ENCODE data around the gene FAM50B.
"Not testable (repeated sequence)": the region's sequence is repeated elsewhere in the genome, so short reads cannot be mapped to it uniquely, and the experiment has no call there.

Gene FAM50B

GRCh38 chr6:3852391-3852790 is 3.2 kb downstream of the FAM50B start:
- H3K27ac ChIP-seq (ENCODE audit: low read length) = no peak overlapping the region
- no peaks in the 10 kb centered on the region for H3K9me3 ChIP-seq (ENCODE audit: control insufficient read depth in 1 of 2, low read length in 2 of 2)
- no peaks in the 10 kb centered on the region for H3K36me3 ChIP-seq (ENCODE audit: control insufficient read depth in 1 of 2, insufficient read depth in 2 of 2, low read length in 2 of 2)
- no peaks in the 10 kb centered on the region for H3K27me3 ChIP-seq (ENCODE audit: low read depth, low read length)
- no peak overlapping the region for H3K4me3 ChIP-seq (ENCODE audit: low read depth in 1 of 2, low read length in 2 of 2)
- no peaks in the 10 kb centered on the region for H3K4me1 ChIP-seq (ENCODE audit: control insufficient read depth in 1 of 2, insufficient read depth in 2 of 2, low read length in 2 of 2)

GRCh38 chr6:3855866-3856265 is 6.7 kb downstream of the FAM50B start:
- H3K9me3 ChIP-seq (ENCODE audit: control insufficient read depth in 1 of 2, low read length in 2 of 2) = no peaks in the 10 kb centered on the region
- H3K4me1 ChIP-seq (ENCODE audit: control insufficient read depth in 1 of 2, insufficient read depth in 2 of 2, low read length in 2 of 2) = no peaks in the 10 kb centered on the region
- H3K4me3 ChIP-seq (ENCODE audit: low read depth in 1 of 2, low read length in 2 of 2) = no peak overlapping the region
- no peaks in the 10 kb centered on the region for H3K27me3 ChIP-seq (ENCODE audit: low read depth, low read length)
- no peak overlapping the region for H3K27ac ChIP-seq (ENCODE audit: low read length)
- H3K36me3 ChIP-seq (ENCODE audit: control insufficient read depth in 1 of 2, insufficient read depth in 2 of 2, low read length in 2 of 2) = no peaks in the 10 kb centered on the region

- no peaks in the 10 kb centered on the region for H3K4me1 ChIP-seq (ENCODE audit: control insufficient read depth in 1 of 2, insufficient read depth in 2 of 2, low read length in 2 of 2)
- H3K4me3 ChIP-seq (ENCODE audit: low read depth in 1 of 2, low read length in 2 of 2) = no peak overlapping the region
- H3K9me3 ChIP-seq (ENCODE audit: control insufficient read depth in 1 of 2, low read length in 2 of 2) = peaks cover 0 to 6% of the 10 kb centered on the region in 2 donors
- no peaks in the 10 kb centered on the region for H3K27me3 ChIP-seq (ENCODE audit: low read depth, low read length)
- no peaks in the 10 kb centered on the region for H3K36me3 ChIP-seq (ENCODE audit: control insufficient read depth in 1 of 2, insufficient read depth in 2 of 2, low read length in 2 of 2)
- no peak overlapping the region for H3K27ac ChIP-seq (ENCODE audit: low read length)
Measured at GRCh38 chr6:3856576-3856975, 7.4 kb downstream of the FAM50B start.

- no peaks in the 10 kb centered on the region for H3K27me3 ChIP-seq (ENCODE audit: low read depth, low read length)
- H3K36me3 ChIP-seq (ENCODE audit: control insufficient read depth in 1 of 2, insufficient read depth in 2 of 2, low read length in 2 of 2) = no peaks in the 10 kb centered on the region
- no peak overlapping the region for H3K27ac ChIP-seq (ENCODE audit: low read length)
- peaks cover 0 to 6% of the 10 kb centered on the region in 2 donors for H3K9me3 ChIP-seq (ENCODE audit: control insufficient read depth in 1 of 2, low read length in 2 of 2)
- H3K4me3 ChIP-seq (ENCODE audit: low read depth in 1 of 2, low read length in 2 of 2) = no peak overlapping the region
- H3K4me1 ChIP-seq (ENCODE audit: control insufficient read depth in 1 of 2, insufficient read depth in 2 of 2, low read length in 2 of 2) = no peaks in the 10 kb centered on the region
Measured at GRCh38 chr6:3857468-3858456, 8.6 kb downstream of the FAM50B start.

- Histone ChIP-seq H3K27me3 (ENCODE audit: low read depth, low read length) (no peaks in the 10 kb centered on the region), H3K9me3 (ENCODE audit: control insufficient read depth in 1 of 2, low read length in 2 of 2) (peaks cover 0 to 6% of the 10 kb centered on the region in 2 donors), H3K4me3 (ENCODE audit: low read depth in 1 of 2, low read length in 2 of 2) (no peak overlapping the region), H3K36me3 (ENCODE audit: control insufficient read depth in 1 of 2, insufficient read depth in 2 of 2, low read length in 2 of 2) (no peaks in the 10 kb centered on the region), H3K4me1 (ENCODE audit: control insufficient read depth in 1 of 2, insufficient read depth in 2 of 2, low read length in 2 of 2) (no peaks in the 10 kb centered on the region), H3K27ac (ENCODE audit: low read length) (no peak overlapping the region)
Measured at GRCh38 chr6:3859878-3860552, 10.8 kb downstream of the FAM50B start.

GRCh38 chr6:3861424-3861823 is 12.3 kb downstream of the FAM50B start:
- Histone ChIP-seq H3K27me3 (ENCODE audit: low read depth, low read length) (no peaks in the 10 kb centered on the region), H3K36me3 (ENCODE audit: control insufficient read depth in 1 of 2, insufficient read depth in 2 of 2, low read length in 2 of 2) (no peaks in the 10 kb centered on the region), H3K9me3 (ENCODE audit: control insufficient read depth in 1 of 2, low read length in 2 of 2) (peaks cover 0 to 6% of the 10 kb centered on the region in 2 donors), H3K4me1 (ENCODE audit: control insufficient read depth in 1 of 2, insufficient read depth in 2 of 2, low read length in 2 of 2) (no peaks in the 10 kb centered on the region), H3K4me3 (ENCODE audit: low read depth in 1 of 2, low read length in 2 of 2) (no peak overlapping the region), H3K27ac (ENCODE audit: low read length) (no peak overlapping the region)

- Histone ChIP-seq H3K27me3 (ENCODE audit: low read depth, low read length) (no peaks in the 10 kb centered on the region), H3K27ac (ENCODE audit: low read length) (no peak overlapping the region), H3K4me1 (ENCODE audit: control insufficient read depth in 1 of 2, insufficient read depth in 2 of 2, low read length in 2 of 2) (no peaks in the 10 kb centered on the region)
Measured at GRCh38 chr6:3862038-3862437, 12.9 kb downstream of the FAM50B start.

GRCh38 chr6:3863322-3863721 is 14.1 kb downstream of the FAM50B start:
- H3K4me1 ChIP-seq (ENCODE audit: control insufficient read depth in 1 of 2, insufficient read depth in 2 of 2, low read length in 2 of 2); H3K4me3 ChIP-seq (ENCODE audit: low read depth in 1 of 2, low read length in 2 of 2); H3K36me3 ChIP-seq (ENCODE audit: control insufficient read depth in 1 of 2, insufficient read depth in 2 of 2, low read length in 2 of 2); H3K27me3 ChIP-seq (ENCODE audit: low read depth, low read length); H3K9me3 ChIP-seq (ENCODE audit: control insufficient read depth in 1 of 2, low read length in 2 of 2); H3K27ac ChIP-seq (ENCODE audit: low read length): not testable (repeated sequence)

More at GRCh38 chr6:3862038-3862437, 12.9 kb downstream of the FAM50B start:
- Histone ChIP-seq H3K9me3 (ENCODE audit: control insufficient read depth in 1 of 2, low read length in 2 of 2) (peaks cover 0 to 6% of the 10 kb centered on the region in 2 donors), H3K36me3 (ENCODE audit: control insufficient read depth in 1 of 2, insufficient read depth in 2 of 2, low read length in 2 of 2) (no peaks in the 10 kb centered on the region), H3K4me3 (ENCODE audit: low read depth in 1 of 2, low read length in 2 of 2) (no peak overlapping the region)

- Histone ChIP-seq H3K4me1 (ENCODE audit: control insufficient read depth in 1 of 2, insufficient read depth in 2 of 2, low read length in 2 of 2) (no peaks in the 10 kb centered on the region), H3K27ac (ENCODE audit: low read length) (no peak overlapping the region), H3K9me3 (ENCODE audit: control insufficient read depth in 1 of 2, low read length in 2 of 2) (peaks cover 0 to 6% of the 10 kb centered on the region in 2 donors), H3K27me3 (ENCODE audit: low read depth, low read length) (no peaks in the 10 kb centered on the region), H3K4me3 (ENCODE audit: low read depth in 1 of 2, low read length in 2 of 2) (no peak overlapping the region), H3K36me3 (ENCODE audit: control insufficient read depth in 1 of 2, insufficient read depth in 2 of 2, low read length in 2 of 2) (no peaks in the 10 kb centered on the region)
Measured at GRCh38 chr6:3865463-3865862, 16.3 kb downstream of the FAM50B start.

GRCh38 chr6:3867641-3868502 is 18.7 kb downstream of the FAM50B start:
- H3K4me1 ChIP-seq (ENCODE audit: control insufficient read depth in 1 of 2, insufficient read depth in 2 of 2, low read length in 2 of 2) = no peaks in the 10 kb centered on the region
- H3K36me3 ChIP-seq (ENCODE audit: control insufficient read depth in 1 of 2, insufficient read depth in 2 of 2, low read length in 2 of 2) = no peaks in the 10 kb centered on the region
- H3K4me3 ChIP-seq (ENCODE audit: low read depth in 1 of 2, low read length in 2 of 2) = no peak overlapping the region
- H3K9me3 ChIP-seq (ENCODE audit: control insufficient read depth in 1 of 2, low read length in 2 of 2) = no peaks in the 10 kb centered on the region
- H3K27ac ChIP-seq (ENCODE audit: low read length) = no peak overlapping the region
- no peaks in the 10 kb centered on the region for H3K27me3 ChIP-seq (ENCODE audit: low read depth, low read length)

GRCh38 chr6:3868544-3868943 is 19.4 kb downstream of the FAM50B start:
- Histone ChIP-seq H3K27me3 (ENCODE audit: low read depth, low read length) (no peaks in the 10 kb centered on the region), H3K9me3 (ENCODE audit: control insufficient read depth in 1 of 2, low read length in 2 of 2) (no peaks in the 10 kb centered on the region), H3K4me3 (ENCODE audit: low read depth in 1 of 2, low read length in 2 of 2) (no peak overlapping the region), H3K27ac (ENCODE audit: low read length) (no peak overlapping the region), H3K36me3 (ENCODE audit: control insufficient read depth in 1 of 2, insufficient read depth in 2 of 2, low read length in 2 of 2) (no peaks in the 10 kb centered on the region), H3K4me1 (ENCODE audit: control insufficient read depth in 1 of 2, insufficient read depth in 2 of 2, low read length in 2 of 2) (no peaks in the 10 kb centered on the region)
